Measurements from ENCODE around the gene GPR135.
A peak's percentile ranks its signal among the peaks of the same experiment; 100 is the strongest.

The GPR135 gene

GRCh38 chr14:59422069-59422881 lies 42.9 kb downstream of the GPR135 start:
- DNase-seq = peak; percentile 65

DNA sequence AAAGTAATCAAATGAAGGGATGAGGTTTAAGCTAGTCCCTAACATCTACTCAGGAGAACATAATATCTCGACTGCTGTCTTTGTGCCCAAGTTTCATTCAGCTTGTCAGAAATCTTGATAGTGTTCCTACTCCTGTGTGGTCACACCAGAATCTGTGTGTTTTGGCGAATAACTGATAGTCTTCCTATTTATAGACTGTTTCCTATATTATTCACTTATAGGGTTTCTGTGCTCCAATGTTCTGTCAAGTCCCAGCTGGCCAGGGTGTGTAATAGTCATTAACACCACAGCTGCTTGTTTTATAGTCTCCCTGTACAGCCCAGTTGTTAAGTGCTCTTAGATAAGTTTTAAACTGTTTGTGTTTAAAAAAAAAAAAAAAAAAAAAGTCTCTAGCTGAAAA lies 45.9 kb downstream of the GPR135 start:
- DNase-seq = peak; percentile 56

DNA sequence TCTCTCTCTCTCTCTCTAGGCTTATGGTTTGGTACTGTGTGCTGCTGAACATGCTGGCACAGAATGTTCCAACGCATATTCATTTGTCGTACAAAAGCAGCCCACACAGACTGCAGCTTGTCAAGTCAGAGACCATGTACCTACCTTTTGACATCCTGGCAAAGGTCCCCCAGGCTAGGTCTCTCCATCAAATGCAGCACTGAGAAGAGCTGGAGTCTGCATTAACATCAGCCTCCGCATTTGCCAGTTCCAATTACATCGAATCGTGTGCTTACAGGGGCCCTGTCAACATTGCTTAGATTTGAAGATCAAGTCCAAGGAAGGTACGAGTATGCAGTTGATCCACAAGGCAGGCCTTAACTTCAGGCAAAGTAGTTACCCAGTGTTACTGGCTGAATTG lies 47.9 kb downstream of the GPR135 start:
- no peak for DNase-seq

- DNase-seq = no peak
Measured at GRCh38 chr14:59415836-59416602, 49.2 kb downstream of the GPR135 start.

All from NCI-H1105 treated with DMSO at 0.1 percent for 48 hours (cell line).